Measurements from ENCODE around the gene SRGAP1.

GRCh38 chr12:64173456-64173855 lies 329.0 kb downstream of the SRGAP1 start:
- TF ChIP-seq CTCF (IDR thresholded peaks at IDR 0.05) (no peak), EZH2 (IDR thresholded peaks at IDR 0.05) (no peak)
